ENCODE results near the gene SIL1.
"Not testable (repeated sequence)": the region's sequence is repeated elsewhere in the genome, so short reads cannot be mapped to it uniquely, and the experiment has no call there.

Gene SIL1

GRCh38 chr5:139196296-139196956, 1.7 kb downstream of the SIL1 start:
- DNase-seq = no peak

- no peak for DNase-seq
Measured at GRCh38 chr5:139194486-139194885, 3.7 kb downstream of the SIL1 start.

- no peak for DNase-seq
Measured at GRCh38 chr5:139193928-139194327, 4.2 kb downstream of the SIL1 start.

- not testable (repeated sequence) for DNase-seq
Measured at GRCh38 chr5:139192906-139193305, 5.3 kb downstream of the SIL1 start.

- not testable (repeated sequence) for DNase-seq
Measured at GRCh38 chr5:139191954-139192353, 6.2 kb downstream of the SIL1 start.

GRCh38 chr5:139190125-139190524, 8.0 kb downstream of the SIL1 start:
- no peak for DNase-seq

- no peak for DNase-seq
Measured at GRCh38 chr5:139188558-139189270, 9.5 kb downstream of the SIL1 start.

GRCh38 chr5:139186752-139187326, 11.3 kb downstream of the SIL1 start:
- DNase-seq = no peak

GRCh38 chr5:139186261-139186660, 11.9 kb downstream of the SIL1 start:
- DNase-seq = no peak

GRCh38 chr5:139185589-139185988, 12.6 kb downstream of the SIL1 start:
- no peak for DNase-seq

- DNase-seq = no peak
Measured at GRCh38 chr5:139183502-139183901, 14.7 kb downstream of the SIL1 start.

- DNase-seq = no peak
Measured at GRCh38 chr5:139182528-139183296, 15.5 kb downstream of the SIL1 start.

- DNase-seq = no peak
Measured at GRCh38 chr5:139181835-139182452, 16.2 kb downstream of the SIL1 start.

GRCh38 chr5:139181322-139181730, 16.8 kb downstream of the SIL1 start:
- DNase-seq = no peak

GRCh38 chr5:139180850-139181249, 17.3 kb downstream of the SIL1 start:
- DNase-seq = no peak

- DNase-seq = not testable (repeated sequence)
Measured at GRCh38 chr5:139179778-139180513, 18.2 kb downstream of the SIL1 start.

- no peak for DNase-seq
Measured at GRCh38 chr5:139178935-139179334, 19.2 kb downstream of the SIL1 start.

GRCh38 chr5:139178589-139178917, 19.6 kb downstream of the SIL1 start:
- no peak for DNase-seq

GRCh38 chr5:139177809-139178588, 20.2 kb downstream of the SIL1 start:
- no peak for DNase-seq

GRCh38 chr5:139177281-139177680, 20.9 kb downstream of the SIL1 start:
- DNase-seq = not testable (repeated sequence)

- not testable (repeated sequence) for DNase-seq
Measured at GRCh38 chr5:139174382-139174781, 23.8 kb downstream of the SIL1 start.
